Lower lobe of right lung (tissue), 2 donors: ENCODE measurements around the gene MPRIP. TPM values are rescaled to one million over a fixed set of nuclear protein-coding genes. Genes with fewer than 3 reads are reported as not detected.
A peak's percentile ranks its signal among the peaks of the same experiment; 100 is the strongest.
"Not testable (repeated sequence)": the region's sequence is repeated elsewhere in the genome, so short reads cannot be mapped to it uniquely, and the experiment has no call there.

Experiments
- ATAC-seq, 2 donors: fragments of 200-7000 bp; cut with Tn5 transposase; one replicate each; pipeline ENCODE4 v1.9.1; 2020 to 2022; ENCODE audit warnings: mild to moderate bottlenecking in 2 of 2, moderate library complexity in 2 of 2
- DNase-seq: peaks from one replicate; pipeline ENCODE4 v3.0.0-alpha.2; 2020
- H3K27ac ChIP-seq: fragments of 200-600 bp; one replicate; pipeline ENCODE4 v1.8.0; 2022
- H3K27me3 ChIP-seq: fragments of 200-600 bp; one replicate; pipeline ENCODE4 v1.8.0; 2022; ENCODE audit warnings: low read depth
- H3K36me3 ChIP-seq: fragments of 200-600 bp; one replicate; pipeline ENCODE4 v1.8.0; 2022; ENCODE audit warnings: mild to moderate bottlenecking
- H3K4me1 ChIP-seq: fragments of 200-600 bp; one replicate; pipeline ENCODE4 v1.8.0; 2022
- H3K4me3 ChIP-seq: fragments of 200-600 bp; one replicate; pipeline ENCODE4 v1.8.0; 2022; ENCODE audit warnings: mild to moderate bottlenecking
- H3K9me3 ChIP-seq: fragments of 200-600 bp; one replicate; pipeline ENCODE4 v1.8.0; 2022
- intact Hi-C: fragments of 100-400 bp; cut with DNase I; formaldehyde crosslinking; loops from one replicate; pipeline ENCODE4 v1.11.0; 2022
- total RNA-seq: library from RNA; stranded (reverse); fragmentation: NEBNext Ultra II Directional; extraction: Animal tissue kit (Norgen Biotek cat#: 25700); gene quantifications from one replicate; pipeline ENCODE4 v1.2.1, GENCODE V29; 2021
- TF ChIP-seq, protein P1 (sequence below): fragments of 200-600 bp; IDR thresholded peaks from one replicate; pipeline ENCODE4 v1.8.0; 2022; ENCODE audit warnings: antibody characterized with exemption, mild to moderate bottlenecking
- donor health status: DM: no; HTN: yes; CAD: no; lungs with severe emphysema.

Gene MPRIP
- total RNA-seq, 1 donor from 2014 or later = 232 TPM

- H3K27ac ChIP-seq = peak overlapping the region; percentile 36
- DNase-seq, H3K9me3 ChIP-seq, H3K36me3 ChIP-seq, intact Hi-C loops, H3K27me3 ChIP-seq, H3K4me3 ChIP-seq, H3K4me1 ChIP-seq, ATAC-seq: not testable (repeated sequence)
These were observed 33.4 kb upstream of the MPRIP start for GRCh38 chr17:17008621-17009397.

- H3K36me3 ChIP-seq, H3K4me1 ChIP-seq, H3K4me3 ChIP-seq, H3K27me3 ChIP-seq, H3K9me3 ChIP-seq, intact Hi-C loops, DNase-seq: not testable (repeated sequence)
- TF ChIP-seq, protein P1, sequence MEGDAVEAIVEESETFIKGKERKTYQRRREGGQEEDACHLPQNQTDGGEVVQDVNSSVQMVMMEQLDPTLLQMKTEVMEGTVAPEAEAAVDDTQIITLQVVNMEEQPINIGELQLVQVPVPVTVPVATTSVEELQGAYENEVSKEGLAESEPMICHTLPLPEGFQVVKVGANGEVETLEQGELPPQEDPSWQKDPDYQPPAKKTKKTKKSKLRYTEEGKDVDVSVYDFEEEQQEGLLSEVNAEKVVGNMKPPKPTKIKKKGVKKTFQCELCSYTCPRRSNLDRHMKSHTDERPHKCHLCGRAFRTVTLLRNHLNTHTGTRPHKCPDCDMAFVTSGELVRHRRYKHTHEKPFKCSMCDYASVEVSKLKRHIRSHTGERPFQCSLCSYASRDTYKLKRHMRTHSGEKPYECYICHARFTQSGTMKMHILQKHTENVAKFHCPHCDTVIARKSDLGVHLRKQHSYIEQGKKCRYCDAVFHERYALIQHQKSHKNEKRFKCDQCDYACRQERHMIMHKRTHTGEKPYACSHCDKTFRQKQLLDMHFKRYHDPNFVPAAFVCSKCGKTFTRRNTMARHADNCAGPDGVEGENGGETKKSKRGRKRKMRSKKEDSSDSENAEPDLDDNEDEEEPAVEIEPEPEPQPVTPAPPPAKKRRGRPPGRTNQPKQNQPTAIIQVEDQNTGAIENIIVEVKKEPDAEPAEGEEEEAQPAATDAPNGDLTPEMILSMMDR = peak; percentile 18
- H3K27ac ChIP-seq = peak overlapping the region; percentile 36
- peak; percentile 51 to 68 for ATAC-seq
These were observed 32.3 kb upstream of the MPRIP start for GRCh38 chr17:17009972-17010371.

DNA sequence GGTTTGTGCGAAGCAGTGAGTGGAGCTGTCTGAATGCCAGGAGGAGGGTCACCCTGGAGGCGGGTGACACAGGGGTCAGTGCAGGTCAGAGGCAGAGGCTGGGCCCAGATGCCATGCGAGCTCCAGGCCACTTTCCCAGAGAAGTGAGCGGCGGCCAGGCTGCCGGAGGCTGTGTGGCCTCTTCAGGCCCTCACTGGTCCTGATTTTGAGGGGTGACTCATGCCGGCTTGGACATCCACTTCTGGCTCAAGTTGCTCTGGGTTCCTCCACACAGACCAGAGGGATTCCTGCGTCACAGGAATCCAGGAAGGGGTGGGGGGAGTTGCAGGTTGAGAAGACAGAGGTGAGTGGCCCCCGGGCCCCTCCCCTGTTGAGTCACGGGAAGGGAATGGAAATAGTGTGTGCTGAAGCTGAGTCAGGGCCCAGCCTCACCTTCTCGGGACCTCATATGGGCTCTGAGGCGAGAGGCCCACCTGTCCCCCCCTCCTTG, 31.7 kb upstream of the MPRIP start:
- ATAC-seq (peak; percentile 91 to 93), DNase-seq (peak; percentile 81)
- H3K4me1 ChIP-seq, H3K36me3 ChIP-seq, H3K4me3 ChIP-seq, H3K27me3 ChIP-seq, H3K9me3 ChIP-seq, intact Hi-C loops: not testable (repeated sequence)
- H3K27ac ChIP-seq = peak overlapping the region; percentile 60

DNA sequence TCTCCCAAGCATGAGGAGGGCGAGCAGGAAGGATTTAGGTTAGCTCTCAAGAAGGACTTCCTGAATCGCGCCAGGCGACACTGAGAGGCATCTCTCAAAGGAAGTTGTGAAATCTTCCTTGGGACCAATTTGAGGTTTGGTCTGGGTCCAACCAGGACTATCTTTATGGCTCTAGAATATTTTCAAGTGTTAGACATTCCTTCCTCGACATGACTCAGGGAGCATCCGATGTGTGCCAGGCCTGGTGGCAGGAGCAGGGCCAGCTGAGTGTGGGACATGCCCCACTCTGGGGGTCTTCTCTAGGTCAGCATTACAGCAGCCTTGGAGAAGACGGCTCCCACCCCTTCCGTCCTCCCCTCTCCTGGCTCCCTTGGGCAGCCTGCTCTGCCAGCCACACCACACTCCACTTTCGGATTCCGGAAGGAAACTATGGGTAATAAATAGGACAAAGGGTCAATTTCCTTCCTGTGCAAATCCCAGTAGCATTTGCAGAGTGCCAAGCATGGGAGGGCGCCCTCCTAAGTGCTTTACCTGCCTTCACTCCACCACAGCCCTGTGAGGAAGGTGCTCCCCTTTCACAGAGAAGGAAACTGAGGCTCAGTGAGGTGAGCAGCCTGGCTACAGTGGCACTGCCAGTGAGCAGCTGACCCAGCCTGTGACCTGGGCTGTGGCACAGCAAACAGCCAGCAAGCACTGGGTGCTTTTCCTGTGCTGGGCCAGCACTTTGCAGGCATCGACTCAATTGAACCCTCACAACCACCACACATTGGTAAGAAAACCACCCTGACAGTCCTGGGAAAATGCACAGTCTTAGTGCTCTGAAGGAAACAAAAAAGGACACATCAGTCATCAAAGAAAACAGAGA, 31.0 kb upstream of the MPRIP start:
- H3K27me3 ChIP-seq, intact Hi-C loops, H3K9me3 ChIP-seq, H3K36me3 ChIP-seq, H3K4me3 ChIP-seq: not testable (repeated sequence)
- Histone ChIP-seq H3K4me1 (peaks cover 11% of the 10 kb centered on the region), H3K27ac (peak overlapping the region; percentile 60)
- ATAC-seq = peak; percentile 67 to 73
- DNase-seq = peak; percentile 48

DNA sequence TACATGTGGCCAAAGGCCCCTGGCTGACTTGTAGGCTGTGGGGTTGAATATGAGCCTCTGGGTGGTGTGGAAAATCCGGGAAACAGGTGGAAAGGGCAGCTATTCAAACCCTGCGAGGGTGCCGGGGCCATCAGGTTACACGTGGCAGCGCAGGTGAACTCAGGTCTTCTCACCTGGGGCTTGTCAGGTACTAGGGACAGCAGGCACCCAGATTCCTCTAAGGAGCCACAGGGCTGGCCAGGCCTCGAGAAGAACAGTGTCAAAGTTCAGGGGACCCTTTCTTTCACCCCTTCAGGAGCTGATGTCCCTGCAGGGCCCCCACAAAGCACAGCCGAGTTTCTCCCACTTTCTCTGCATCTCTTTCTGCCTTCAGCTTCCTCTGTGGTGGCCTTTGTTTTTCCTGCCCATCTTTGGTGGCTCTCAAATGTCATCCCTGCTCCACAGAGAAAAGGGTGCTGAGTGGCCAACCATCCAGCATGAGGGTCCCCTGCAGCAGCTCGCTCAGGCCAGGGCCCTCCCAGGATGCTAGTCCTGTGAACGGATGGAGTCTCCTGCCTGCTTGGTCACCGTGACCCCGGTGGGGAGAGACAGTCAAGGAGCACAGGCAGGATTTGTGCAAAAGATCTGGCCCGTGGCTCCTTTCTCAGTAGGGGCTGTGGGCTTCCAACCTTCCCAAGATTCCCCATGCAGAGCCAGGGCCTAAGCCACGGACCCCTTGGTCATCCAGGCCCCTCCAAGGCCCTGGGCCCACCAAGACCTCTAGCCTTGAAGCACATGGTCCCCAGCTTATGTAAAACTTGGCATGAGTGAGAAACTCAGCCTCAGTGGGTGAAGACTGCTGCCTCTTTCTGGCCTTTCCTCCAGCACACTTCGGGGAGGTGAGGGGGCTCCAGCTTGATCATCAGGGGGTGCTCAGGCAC, 28.2 kb upstream of the MPRIP start:
- DNase-seq, ATAC-seq, H3K4me3 ChIP-seq, H3K36me3 ChIP-seq, H3K27ac ChIP-seq, H3K9me3 ChIP-seq, H3K27me3 ChIP-seq, intact Hi-C loops: not testable (repeated sequence)
- H3K4me1 ChIP-seq = peaks cover 29% of the 10 kb centered on the region

DNA sequence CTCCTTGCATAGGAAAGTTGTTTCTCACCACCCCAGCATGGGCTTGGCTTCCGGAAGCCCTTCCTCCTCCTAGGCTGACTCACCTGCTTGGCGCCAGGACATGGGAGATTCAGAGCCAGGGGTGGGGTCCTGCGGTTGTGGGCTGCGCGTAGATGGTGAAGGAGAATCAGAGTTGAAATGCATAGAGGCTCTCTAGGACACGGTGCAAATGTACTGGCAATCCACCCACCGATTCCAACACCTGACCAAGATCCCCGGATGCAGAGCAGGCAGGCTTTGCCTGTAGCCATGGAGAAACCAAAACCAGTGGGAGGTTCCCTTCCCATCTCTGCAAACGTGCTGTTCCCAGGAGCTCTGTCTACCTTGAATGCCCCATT, 27.5 kb upstream of the MPRIP start:
- H3K4me3 ChIP-seq, intact Hi-C loops, ATAC-seq: not testable (repeated sequence)

DNA sequence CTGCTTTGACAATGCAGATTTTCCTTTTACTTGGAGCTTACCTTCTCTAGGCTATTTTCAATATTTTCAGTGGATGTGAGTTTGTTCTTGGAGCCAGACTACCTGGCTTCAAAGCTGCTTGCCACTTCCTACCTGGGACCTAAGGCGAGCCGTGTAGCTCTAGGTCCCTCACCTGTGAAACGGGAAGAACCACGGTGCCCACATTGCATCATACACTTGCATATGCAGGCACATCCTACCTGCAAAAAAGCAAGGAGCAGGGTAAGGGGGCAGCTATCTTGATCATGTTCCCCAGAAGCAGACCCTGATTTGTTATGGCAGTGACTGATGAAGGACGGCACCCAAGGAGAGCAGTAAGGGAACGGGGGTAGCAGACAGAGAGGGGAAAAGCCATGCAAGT, 27.0 kb upstream of the MPRIP start:
- Histone ChIP-seq H3K27me3 (no peaks in the 10 kb centered on the region), H3K36me3 (no peaks in the 10 kb centered on the region), H3K27ac (no peak overlapping the region), H3K4me1 (peaks cover 30% of the 10 kb centered on the region), H3K4me3 (no peak overlapping the region), H3K9me3 (no peaks in the 10 kb centered on the region)
- DNase-seq (no peak), ATAC-seq (no peak)
- intact Hi-C loops = no loop called here
- TF ChIP-seq, protein P1 = no peak

More for the DNA sequence above, 27.5 kb upstream of the MPRIP start:
- H3K4me1 ChIP-seq = peaks cover 28% of the 10 kb centered on the region
- not testable (repeated sequence) for H3K27ac ChIP-seq, H3K27me3 ChIP-seq, H3K36me3 ChIP-seq, H3K9me3 ChIP-seq, DNase-seq

DNA sequence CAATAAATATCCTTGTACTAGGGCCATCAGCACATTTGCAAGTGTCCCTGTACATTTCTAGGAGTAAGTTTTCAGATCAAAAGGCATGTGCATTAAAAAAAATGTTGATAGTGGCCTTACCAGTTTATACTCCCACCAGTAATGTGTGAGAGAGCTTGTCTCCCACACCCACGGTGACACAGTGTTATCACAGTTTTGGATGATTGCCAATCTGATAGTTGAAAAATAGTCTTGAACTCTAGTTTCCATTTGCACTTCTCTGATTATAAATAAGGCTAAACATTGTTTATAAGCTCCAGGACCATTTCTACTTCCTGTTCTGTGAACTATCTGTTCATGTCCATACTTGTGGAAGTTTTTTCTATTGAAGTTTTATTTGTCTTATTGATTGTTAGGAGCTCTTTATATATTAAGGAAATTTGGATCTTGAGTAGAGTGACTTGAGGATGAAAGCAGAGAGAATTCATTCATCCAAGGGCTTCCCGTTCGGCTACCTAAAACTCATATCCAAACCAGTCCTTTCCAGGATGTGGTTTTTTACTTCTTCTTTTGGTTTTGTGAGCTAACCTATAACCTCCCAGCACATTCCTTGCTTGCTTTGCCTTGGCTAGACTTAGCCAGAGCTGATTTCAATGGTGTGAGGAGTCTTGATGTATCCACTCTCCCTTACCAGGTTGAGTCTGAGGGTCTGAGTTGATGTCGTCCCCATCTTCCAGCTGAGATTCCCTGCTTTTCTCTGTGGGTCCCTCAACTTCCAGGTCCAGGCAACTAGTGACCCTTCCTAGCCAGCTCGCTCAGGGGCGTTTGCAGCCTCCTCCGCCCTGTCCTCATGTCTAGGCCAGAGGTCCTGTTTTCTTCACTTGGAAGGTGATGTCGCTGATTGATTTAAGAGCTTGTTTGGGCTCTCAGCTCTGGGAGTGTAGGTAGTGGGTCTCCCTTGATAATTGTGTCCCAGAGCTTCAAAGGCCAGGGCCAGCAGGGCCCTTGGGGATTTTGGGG, 25.8 kb upstream of the MPRIP start:
- H3K27me3 ChIP-seq, intact Hi-C loops, H3K36me3 ChIP-seq, ATAC-seq, H3K4me3 ChIP-seq, DNase-seq, H3K27ac ChIP-seq, H3K9me3 ChIP-seq: not testable (repeated sequence)
- H3K4me1 ChIP-seq = peaks cover 41% of the 10 kb centered on the region
